GM21390 (cell line): ENCODE data around the gene METTL26.
A peak's percentile ranks its signal among the peaks of the same experiment; 100 is the strongest.
"Not testable (repeated sequence)": the region's sequence is repeated elsewhere in the genome, so short reads cannot be mapped to it uniquely, and the experiment has no call there.

Source experiments
- ATAC-seq: cut with Tn5 transposase; IDR thresholded peaks from one replicate; pipeline ENCODE4 v1.9.1; 2021; ENCODE audit not compliant: unreplicated experiment

Gene METTL26

GRCh38 chr16:603933-604332 lies 32.2 kb downstream of the METTL26 start:
- ATAC-seq, result no peak

GRCh38 chr16:600781-601180 lies 35.3 kb downstream of the METTL26 start:
- ATAC-seq, result no peak

DNA sequence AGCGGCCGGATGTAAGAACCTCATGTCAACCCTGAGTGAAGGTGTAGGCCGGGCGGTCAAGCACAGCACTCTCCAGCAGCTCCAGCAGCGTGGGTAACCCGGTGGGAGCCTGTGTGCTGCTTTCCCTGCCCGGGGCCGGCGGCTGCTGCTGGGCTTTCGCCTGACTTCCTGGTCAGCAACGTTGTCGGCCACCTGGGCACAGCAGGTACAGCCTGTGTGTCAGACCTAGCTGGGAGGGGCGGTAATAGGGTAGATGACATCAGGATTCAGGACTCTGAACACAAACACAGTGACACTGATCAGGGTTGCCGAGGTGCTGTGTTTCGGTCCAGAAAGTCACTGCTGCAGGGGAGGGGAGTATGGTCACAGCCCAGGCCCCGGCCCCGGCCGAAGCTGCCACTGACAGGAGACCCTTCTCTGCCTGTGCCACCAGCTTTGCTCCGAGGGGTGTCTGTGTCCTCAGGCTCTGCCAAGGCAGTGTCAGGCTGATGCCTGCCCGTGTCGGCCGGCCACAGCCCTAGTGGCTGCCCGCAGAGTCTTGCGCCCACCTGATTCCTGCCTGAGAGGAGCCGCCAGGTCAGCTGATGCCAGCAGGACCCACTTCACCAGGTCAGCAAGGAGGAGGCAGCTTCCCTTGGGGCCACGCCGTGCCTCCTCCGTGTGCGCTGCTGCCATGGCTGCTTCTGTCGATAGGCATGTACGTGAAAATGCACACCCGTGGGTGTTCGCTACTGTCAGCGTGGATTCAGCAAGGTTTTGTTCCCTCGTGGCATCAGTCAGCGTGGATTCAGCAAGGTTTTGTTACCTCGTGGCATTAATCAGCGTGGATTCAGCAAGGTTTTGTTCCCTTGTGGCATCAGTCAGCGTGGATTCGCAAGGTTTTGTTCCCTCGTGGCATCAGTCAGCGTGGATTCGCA lies 37.0 kb downstream of the METTL26 start:
- ATAC-seq, result no peak

DNA sequence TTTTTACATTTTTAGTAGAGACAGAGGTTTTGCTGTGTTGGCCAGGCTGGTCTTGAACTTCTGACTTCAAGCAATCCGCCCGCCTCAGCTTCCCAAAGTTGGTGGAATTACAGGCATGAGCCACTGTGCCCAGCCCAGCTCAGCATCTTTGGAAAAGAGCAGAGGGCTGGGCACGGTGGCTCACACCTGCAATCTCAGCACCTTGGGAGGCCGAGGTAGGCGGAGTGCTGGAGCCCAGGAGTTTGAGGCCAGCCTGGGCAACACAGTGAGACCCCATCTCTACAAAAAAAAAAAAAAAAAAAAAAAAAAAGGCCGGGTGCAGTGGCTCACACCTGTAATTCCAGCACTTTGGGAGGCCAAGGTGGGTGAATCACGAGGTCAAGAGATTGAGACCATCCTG lies 38.5 kb downstream of the METTL26 start:
- ATAC-seq, result not testable (repeated sequence)

DNA sequence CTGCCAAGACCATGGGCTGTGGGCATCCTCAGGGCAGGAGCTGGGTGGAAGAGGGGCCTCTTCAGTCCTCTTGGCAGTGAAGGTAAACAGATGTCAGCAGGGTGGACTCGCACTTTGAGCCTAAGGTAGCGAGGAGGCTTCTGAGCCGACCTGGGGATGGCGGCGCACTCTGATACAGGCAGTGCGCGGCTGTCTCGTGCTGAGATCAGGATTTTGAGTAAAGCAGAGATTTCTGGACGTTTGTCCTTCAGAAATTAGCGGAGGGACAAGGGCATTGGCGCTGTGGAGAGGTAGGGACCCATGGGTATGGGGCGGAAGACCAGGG lies 39.4 kb downstream of the METTL26 start:
- ATAC-seq, result no peak

- ATAC-seq, result no peak
These were observed 40.0 kb downstream of the METTL26 start for GRCh38 chr16:595942-596735.

- ATAC-seq, result no peak
These were observed 41.0 kb downstream of the METTL26 start for GRCh38 chr16:595094-595528.

GRCh38 chr16:593807-594206 lies 42.3 kb downstream of the METTL26 start:
- no peak for ATAC-seq

- ATAC-seq, result no peak
These were observed 42.7 kb downstream of the METTL26 start for GRCh38 chr16:593406-593805.

- no peak for ATAC-seq
These were observed 43.4 kb downstream of the METTL26 start for GRCh38 chr16:592518-593306.

DNA sequence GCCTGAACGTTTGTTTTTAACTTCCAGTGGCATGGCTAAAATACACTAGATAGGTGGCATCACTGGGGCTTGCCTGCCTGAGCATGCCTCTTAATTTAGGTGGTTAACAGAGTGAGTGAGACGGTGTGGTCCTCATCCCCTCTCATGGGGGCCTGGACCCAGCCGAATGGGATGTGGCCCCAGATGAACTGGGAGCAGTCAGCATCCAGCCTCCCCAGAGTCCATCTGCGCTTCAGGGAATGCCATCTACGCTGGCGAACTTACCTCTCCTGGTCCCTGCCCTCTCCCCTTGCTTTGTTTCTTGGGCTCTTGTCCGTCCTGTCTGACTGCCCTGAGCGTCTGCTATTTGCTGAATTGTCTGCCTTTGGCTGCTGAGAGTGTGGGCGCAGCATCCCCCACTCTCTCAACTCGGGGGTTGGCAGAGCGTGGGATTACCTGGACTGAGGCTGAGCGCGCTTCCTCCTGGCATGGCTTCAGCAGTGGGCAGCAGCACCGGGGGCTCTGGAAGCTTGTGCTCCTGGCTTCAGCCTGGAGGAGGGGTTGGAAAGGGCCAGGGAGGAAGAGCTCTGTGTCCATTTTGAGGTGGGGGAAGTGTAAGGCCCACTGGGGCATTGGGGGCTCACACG lies 44.1 kb downstream of the METTL26 start:
- no peak for ATAC-seq

DNA sequence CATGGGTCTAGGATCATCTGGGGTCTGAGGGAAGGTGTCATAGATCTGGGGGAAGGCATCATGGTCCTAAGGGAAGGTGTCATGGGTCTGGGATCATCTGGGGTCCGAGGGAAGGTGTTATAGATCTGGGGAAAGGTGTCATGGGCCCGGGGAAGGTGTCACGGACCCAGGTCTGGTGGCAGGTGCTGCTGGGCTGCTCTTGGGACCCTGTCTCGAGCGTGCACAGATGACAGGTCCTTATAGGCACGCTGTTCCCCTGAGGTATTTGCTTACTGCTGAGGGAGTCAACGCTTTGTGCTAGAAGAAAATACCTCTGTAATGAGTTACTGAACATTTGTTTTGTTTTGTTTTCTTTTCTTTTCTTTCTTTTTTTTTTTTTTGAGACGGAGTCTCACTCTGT lies 44.9 kb downstream of the METTL26 start:
- ATAC-seq, result no peak

DNA sequence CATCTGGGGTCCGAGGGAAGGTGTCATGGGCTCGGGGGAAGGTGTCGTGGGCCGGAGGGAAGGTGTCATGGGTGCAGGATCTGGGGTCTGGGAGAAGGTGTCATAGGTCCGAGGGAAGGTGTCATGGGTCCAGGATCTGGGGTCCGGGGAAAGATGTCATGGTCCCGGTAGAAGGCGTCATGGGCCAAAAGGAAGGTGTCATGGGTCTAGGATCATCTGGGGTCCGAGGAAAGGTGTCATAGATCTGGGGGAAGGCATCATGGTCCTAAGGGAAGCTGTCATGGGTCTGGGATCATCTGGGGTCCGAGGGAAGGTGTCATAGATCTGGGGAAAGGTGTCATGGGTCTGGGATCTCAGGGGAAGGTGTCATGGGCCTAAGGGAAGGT lies 45.3 kb downstream of the METTL26 start:
- ATAC-seq, result no peak

DNA sequence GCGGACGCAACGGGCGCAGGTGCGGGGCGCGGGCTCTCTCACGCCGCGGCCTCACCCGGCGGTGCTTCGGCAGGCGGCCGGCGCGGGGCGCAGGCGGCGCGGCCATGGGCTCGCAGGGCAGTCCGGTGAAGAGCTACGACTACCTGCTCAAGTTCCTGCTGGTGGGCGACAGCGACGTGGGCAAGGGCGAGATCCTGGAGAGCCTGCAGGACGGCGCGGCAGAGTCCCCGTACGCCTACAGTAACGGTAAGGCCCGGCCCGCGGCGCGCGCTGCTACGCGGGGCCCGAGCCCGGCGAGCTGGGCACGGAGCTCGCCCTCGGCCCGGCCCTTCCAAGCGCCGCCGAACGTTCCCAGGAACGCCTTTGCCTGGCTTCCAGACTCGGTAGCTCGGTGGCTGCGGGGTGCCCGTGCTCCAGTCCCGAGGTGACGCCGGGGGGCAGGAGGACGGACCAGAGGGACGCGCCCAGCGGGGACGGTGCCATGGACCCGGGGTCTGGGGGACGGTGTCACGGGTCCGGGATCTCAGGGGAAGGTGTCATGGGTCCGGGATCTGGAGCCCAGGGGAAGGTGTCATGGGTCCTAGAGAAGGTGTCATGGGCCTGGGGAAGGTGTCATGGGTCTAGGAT lies 45.8 kb downstream of the METTL26 start:
- ATAC-seq, result no peak

DNA sequence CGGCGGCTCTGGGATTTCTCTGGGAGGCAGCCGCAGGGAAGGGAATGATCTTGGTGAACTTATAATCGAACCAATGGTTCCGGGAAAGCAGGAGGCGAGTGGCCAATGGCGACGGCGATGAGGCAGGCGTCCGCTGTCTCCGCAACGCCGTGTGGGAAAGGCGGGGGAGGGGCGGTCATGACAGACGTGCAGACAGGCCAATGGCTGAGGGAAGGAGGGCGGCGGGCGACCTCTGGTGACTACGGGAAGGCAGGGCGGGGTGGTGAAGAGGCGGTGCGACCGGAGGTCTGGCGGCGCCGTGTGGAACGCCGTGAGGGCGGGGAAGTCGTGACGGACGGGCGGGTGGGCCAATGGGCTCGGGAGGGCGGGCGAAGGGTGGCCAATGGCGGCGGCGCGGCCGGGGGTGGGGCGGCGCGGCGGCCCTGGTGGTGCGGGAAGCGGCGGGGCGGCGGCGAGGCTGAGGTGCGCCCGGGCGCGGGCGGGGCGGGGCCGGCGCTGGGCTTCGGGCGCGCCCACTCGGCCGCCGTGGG lies 46.4 kb downstream of the METTL26 start, which contains the start of gene RAB40C:
RAB40C (plus strand) TSS at position 409 of the 530 bp plus-strand sequence. CDS start 226 bp downstream, outside the sequence.
- ATAC-seq, result peak; percentile 61

DNA sequence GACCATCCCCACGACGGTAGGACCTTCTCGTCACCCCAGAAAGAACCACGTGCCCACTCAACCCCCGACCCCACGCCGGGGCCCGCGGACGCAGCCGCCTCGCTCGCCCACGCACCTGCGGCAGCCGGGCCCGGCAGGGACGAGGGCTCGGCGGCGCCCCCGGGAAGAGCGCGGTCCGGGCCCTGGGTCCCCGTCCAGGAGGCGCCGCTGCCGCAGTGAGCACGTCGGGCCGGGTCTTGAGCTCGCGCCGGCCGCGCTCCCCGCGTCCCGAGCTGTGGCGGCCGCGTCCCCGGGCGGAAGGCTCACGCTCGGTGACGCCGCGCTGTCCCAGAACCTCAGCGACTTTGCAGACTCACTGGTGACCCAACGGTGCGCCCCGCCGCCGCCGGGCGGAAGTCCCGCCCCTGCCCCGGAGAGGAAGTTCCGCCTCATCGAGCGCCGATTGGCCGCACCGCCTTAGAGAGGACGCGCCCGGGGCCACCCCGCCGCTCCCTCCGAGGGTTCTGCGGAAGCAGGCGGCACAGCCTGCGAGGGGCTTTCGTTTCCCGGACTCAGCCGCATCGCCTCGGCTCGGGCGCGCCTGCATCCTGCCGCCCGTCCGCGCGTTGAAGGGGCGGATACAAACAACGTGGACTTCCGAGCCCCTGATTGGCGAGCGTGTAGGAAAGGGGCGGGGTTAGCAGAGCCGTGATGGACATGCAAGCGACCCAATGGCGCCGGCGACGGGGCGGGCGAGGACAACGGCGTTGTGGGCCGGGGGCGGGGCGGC lies 47.0 kb downstream of the METTL26 start:
- peak; percentile 67 for ATAC-seq

DNA sequence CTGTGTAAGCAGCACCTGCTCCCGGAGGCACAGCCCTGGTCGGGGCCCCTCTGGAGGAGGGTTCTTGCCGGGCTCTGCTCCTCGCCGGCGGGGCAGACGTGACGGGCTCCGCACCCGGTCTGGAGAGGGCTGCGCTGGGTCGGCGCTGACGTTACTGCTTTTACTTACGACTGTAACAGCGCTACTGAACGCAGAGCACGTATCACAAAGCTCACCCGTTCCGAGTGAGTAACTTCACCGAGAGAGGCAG lies 47.5 kb downstream of the METTL26 start:
- peak; percentile 4 for ATAC-seq

- no peak for ATAC-seq
These were observed 49.2 kb downstream of the METTL26 start for GRCh38 chr16:586645-587590.
